DMS53 treated with DMSO at 0.1 percent for 48 hours (cell line): Measurements from ENCODE around the gene KIF3C.
A peak's percentile ranks its signal among the peaks of the same experiment; 100 is the strongest.
"Not testable (repeated sequence)": the region's sequence is repeated elsewhere in the genome, so short reads cannot be mapped to it uniquely, and the experiment has no call there.

ENCODE experiments used
- DNase-seq: peaks from one replicate; lab custom pipeline; 2025; ENCODE audit not compliant: unreplicated experiment; lab: John Stamatoyannopoulos, UW

KIF3C gene

GRCh38 chr2:25966531-25967270, 15.6 kb downstream of the KIF3C start:
- no peak for DNase-seq

- no peak for DNase-seq
Observed at GRCh38 chr2:25964891-25965290, 17.4 kb downstream of the KIF3C start.

- DNase-seq = no peak
Observed at GRCh38 chr2:25960920-25961319, 21.4 kb downstream of the KIF3C start.

GRCh38 chr2:25960396-25960795, 21.9 kb downstream of the KIF3C start:
- DNase-seq = no peak

GRCh38 chr2:25958611-25959010, 23.7 kb downstream of the KIF3C start:
- DNase-seq = not testable (repeated sequence)

GRCh38 chr2:25957743-25958142, 24.6 kb downstream of the KIF3C start:
- no peak for DNase-seq

GRCh38 chr2:25955869-25956535, 26.3 kb downstream of the KIF3C start:
- no peak for DNase-seq

GRCh38 chr2:25955036-25955435, 27.3 kb downstream of the KIF3C start:
- DNase-seq = no peak

- no peak for DNase-seq
Observed at GRCh38 chr2:25954199-25954752, 28.0 kb downstream of the KIF3C start.

- DNase-seq = peak; percentile 85
Observed at GRCh38 chr2:25951071-25951547, 31.2 kb downstream of the KIF3C start.

- no peak for DNase-seq
Observed at GRCh38 chr2:25948437-25948836, 33.9 kb downstream of the KIF3C start.

GRCh38 chr2:25941042-25941441, 41.3 kb downstream of the KIF3C start:
- DNase-seq = no peak

GRCh38 chr2:25939257-25939668, 43.0 kb downstream of the KIF3C start:
- no peak for DNase-seq

- DNase-seq = no peak
Observed at GRCh38 chr2:25938345-25938744, 44.0 kb downstream of the KIF3C start.

- no peak for DNase-seq
Observed at GRCh38 chr2:25936889-25937545, 45.3 kb downstream of the KIF3C start.

GRCh38 chr2:25933622-25934021, 48.7 kb downstream of the KIF3C start:
- no peak for DNase-seq

GRCh38 chr2:25929789-25930473, 52.4 kb downstream of the KIF3C start:
- DNase-seq = no peak

- no peak for DNase-seq
Observed at GRCh38 chr2:25928668-25929067, 53.6 kb downstream of the KIF3C start.

GRCh38 chr2:25926984-25927756, 55.1 kb downstream of the KIF3C start:
- DNase-seq = no peak

GRCh38 chr2:25922501-25922900, 59.8 kb downstream of the KIF3C start:
- DNase-seq = no peak
